Lower lobe of right lung (tissue), 2 donors: Measurements from ENCODE around the gene ANKRD28. TPM values are rescaled to one million over a fixed set of nuclear protein-coding genes. Genes with fewer than 3 reads are reported as not detected.

Experiments
- ATAC-seq, 2 donors: fragments of 200-7000 bp; cut with Tn5 transposase; one replicate each; pipeline ENCODE4 v1.9.1; 2020 to 2022; ENCODE audit warnings: mild to moderate bottlenecking in 2 of 2, moderate library complexity in 2 of 2
- DNase-seq: peaks from one replicate; pipeline ENCODE4 v3.0.0-alpha.2; 2020
- H3K27ac ChIP-seq: fragments of 200-600 bp; one replicate; pipeline ENCODE4 v1.8.0; 2022
- H3K27me3 ChIP-seq: fragments of 200-600 bp; one replicate; pipeline ENCODE4 v1.8.0; 2022; ENCODE audit warnings: low read depth
- H3K36me3 ChIP-seq: fragments of 200-600 bp; one replicate; pipeline ENCODE4 v1.8.0; 2022; ENCODE audit warnings: mild to moderate bottlenecking
- H3K4me1 ChIP-seq: fragments of 200-600 bp; one replicate; pipeline ENCODE4 v1.8.0; 2022
- H3K4me3 ChIP-seq: fragments of 200-600 bp; one replicate; pipeline ENCODE4 v1.8.0; 2022; ENCODE audit warnings: mild to moderate bottlenecking
- H3K9me3 ChIP-seq: fragments of 200-600 bp; one replicate; pipeline ENCODE4 v1.8.0; 2022
- CTCF ChIP-seq: fragments of 200-600 bp; IDR thresholded peaks from one replicate; pipeline ENCODE4 v1.8.0; 2022; ENCODE audit warnings: antibody characterized with exemption, mild to moderate bottlenecking
- intact Hi-C: fragments of 100-400 bp; cut with DNase I; formaldehyde crosslinking; loops from one replicate; pipeline ENCODE4 v1.11.0; 2022
- total RNA-seq: library from RNA; stranded (reverse); fragmentation: NEBNext Ultra II Directional; extraction: Animal tissue kit (Norgen Biotek cat#: 25700); gene quantifications from one replicate; pipeline ENCODE4 v1.2.1, GENCODE V29; 2021
- donor health status: DM: no; HTN: yes; CAD: no; lungs with severe emphysema.

The ANKRD28 gene
- total RNA-seq, 1 donor from 2014 or later, result 57.2 TPM

- Histone ChIP-seq H3K36me3 (peaks cover 53% of the 10 kb centered on the region), H3K9me3 (no peaks in the 10 kb centered on the region), H3K27me3 (no peaks in the 10 kb centered on the region), H3K4me1 (peaks cover 12% of the 10 kb centered on the region), H3K27ac (no peak overlapping the region), H3K4me3 (no peak overlapping the region)
- intact Hi-C loops, result no loop called here
- no peak for DNase-seq
- ATAC-seq, result no peak
- TF ChIP-seq CTCF, result no peak
Observed at GRCh38 chr3:15681668-15682067, 116.1 kb downstream of the ANKRD28 start.

GRCh38 chr3:15679306-15679705, 118.5 kb downstream of the ANKRD28 start:
- no peak for TF ChIP-seq CTCF
- H3K9me3 ChIP-seq, result no peaks in the 10 kb centered on the region
- ATAC-seq, result no peak
- intact Hi-C loops, result no loop called here
- no peak for DNase-seq
- no peak overlapping the region for H3K27ac ChIP-seq
- H3K4me3 ChIP-seq, result no peak overlapping the region
- peaks cover 56% of the 10 kb centered on the region for H3K36me3 ChIP-seq
- H3K27me3 ChIP-seq, result no peaks in the 10 kb centered on the region
- H3K4me1 ChIP-seq, result peaks cover 12% of the 10 kb centered on the region

GRCh38 chr3:15676259-15676658, 121.5 kb downstream of the ANKRD28 start:
- no peak for TF ChIP-seq CTCF
- no peaks in the 10 kb centered on the region for H3K4me1 ChIP-seq
- H3K27me3 ChIP-seq, result no peaks in the 10 kb centered on the region
- H3K27ac ChIP-seq, result no peak overlapping the region
- no peaks in the 10 kb centered on the region for H3K9me3 ChIP-seq
- intact Hi-C loops, result no loop called here
- H3K4me3 ChIP-seq, result no peak overlapping the region
- H3K36me3 ChIP-seq, result peaks cover 73% of the 10 kb centered on the region
- no peak for ATAC-seq
- no peak for DNase-seq

- ATAC-seq (no peak), DNase-seq (no peak)
- no peak for TF ChIP-seq CTCF
- intact Hi-C loops, result no loop called here
- Histone ChIP-seq H3K4me3 (no peak overlapping the region), H3K27me3 (no peaks in the 10 kb centered on the region), H3K36me3 (peaks cover 76% of the 10 kb centered on the region), H3K27ac (no peak overlapping the region), H3K4me1 (no peaks in the 10 kb centered on the region), H3K9me3 (no peaks in the 10 kb centered on the region)
Observed at GRCh38 chr3:15673536-15673935, 124.2 kb downstream of the ANKRD28 start.

GRCh38 chr3:15667484-15667883, 130.3 kb downstream of the ANKRD28 start:
- intact Hi-C loops, result no loop called here
- no peaks in the 10 kb centered on the region for H3K27me3 ChIP-seq
- H3K4me3 ChIP-seq, result no peak overlapping the region
- H3K4me1 ChIP-seq, result no peaks in the 10 kb centered on the region
- DNase-seq, result no peak
- no peak for ATAC-seq
- H3K36me3 ChIP-seq, result peaks cover 22% of the 10 kb centered on the region
- no peak for TF ChIP-seq CTCF
- no peak overlapping the region for H3K27ac ChIP-seq
- no peaks in the 10 kb centered on the region for H3K9me3 ChIP-seq

- ATAC-seq (no peak), DNase-seq (no peak)
- Histone ChIP-seq H3K36me3 (peaks cover 19% of the 10 kb centered on the region), H3K9me3 (no peaks in the 10 kb centered on the region), H3K4me3 (no peak overlapping the region), H3K27me3 (no peaks in the 10 kb centered on the region), H3K4me1 (no peaks in the 10 kb centered on the region), H3K27ac (no peak overlapping the region)
- TF ChIP-seq CTCF, result no peak
- intact Hi-C loops, result no loop called here
Observed at GRCh38 chr3:15666277-15666676, 131.5 kb downstream of the ANKRD28 start.
